MG63 (cell line): ENCODE data around the gene GPC6. TPM values are rescaled to one million over a fixed set of nuclear protein-coding genes. Genes with fewer than 3 reads are reported as not detected.

Experiments
- DNase-seq: peaks from one replicate; pipeline ENCODE4 v3.0.0-alpha.2; 2020
- H3K27me3 ChIP-seq: fragments of 250-450 bp; sonication (Bioruptor Pico); 2 replicates; pipeline ENCODE4 v1.5.1; 2020; ENCODE audit warnings: mild to moderate bottlenecking, moderate library complexity
- H3K36me3 ChIP-seq: fragments of 250-450 bp; sonication (Bioruptor Pico); 2 replicates; pipeline ENCODE4 v1.5.1; 2020; ENCODE audit warnings: mild to moderate bottlenecking, moderate library complexity
- H3K4me3 ChIP-seq: fragments of 250-450 bp; sonication (Bioruptor Pico); 2 replicates; pipeline ENCODE4 v1.5.1; 2020; ENCODE audit warnings: mild to moderate bottlenecking, moderate library complexity
- H3K9me3 ChIP-seq: fragments of 250-450 bp; sonication (Bioruptor Pico); 2 replicates; pipeline ENCODE4 v1.5.1; 2020; ENCODE audit warnings: mild to moderate bottlenecking, moderate library complexity
- total RNA-seq: library from RNA; depleted of rRNA; stranded (reverse); fragments of >200 nt; shearing (Covaris generic); gene quantifications from 2 replicates; pipeline ENCODE4 v1.2.3, GENCODE V29; 2014; ENCODE audit warnings: low replicate concordance

The GPC6 gene
- total RNA-seq, 1 experiment from 2014 or later: 4.1 TPM

DNA sequence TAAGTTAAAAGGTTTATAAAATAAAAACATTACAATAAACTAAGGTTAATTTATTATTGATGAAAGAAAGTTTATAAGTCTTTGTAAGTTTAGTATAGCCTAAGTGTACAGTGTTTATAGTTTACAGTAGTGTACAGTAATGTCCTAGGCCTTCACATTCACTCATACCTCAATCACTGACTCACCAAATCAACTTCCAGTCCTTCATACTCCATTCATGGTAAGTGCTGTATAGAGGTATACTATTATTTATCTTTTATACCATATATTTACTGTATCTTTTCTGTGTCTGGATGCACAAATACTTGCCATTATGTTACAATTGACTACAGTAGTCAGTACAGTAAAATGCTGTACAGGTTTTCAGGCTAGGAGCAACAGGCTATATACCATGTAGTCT, 490.0 kb downstream of the GPC6 start:
- H3K9me3 ChIP-seq: peaks cover 7% of the 10 kb centered on the region; the same call in 1 of the 2 replicates
- no peak overlapping the region for H3K4me3 ChIP-seq
- no peaks in the 10 kb centered on the region for H3K27me3 ChIP-seq
- DNase-seq: no peak
- H3K36me3 ChIP-seq: no peaks in the 10 kb centered on the region

DNA sequence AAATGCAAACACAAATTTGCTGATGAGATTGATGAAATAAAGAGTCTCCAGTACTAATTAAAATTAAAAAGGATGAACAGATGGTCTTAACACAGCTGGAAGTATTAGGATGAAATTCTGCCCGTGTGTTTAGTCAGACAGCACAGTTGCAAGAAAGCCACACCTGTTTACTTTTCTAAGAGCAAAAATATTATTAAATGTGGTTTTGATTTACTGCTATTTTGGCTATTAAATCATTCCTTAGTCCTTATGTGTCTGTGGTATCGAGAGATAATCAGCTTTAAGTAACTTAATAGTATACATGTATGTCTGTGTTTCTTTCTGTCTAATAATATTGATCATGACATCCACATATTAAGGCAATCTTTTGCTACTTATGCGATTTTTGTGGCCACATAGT, 494.9 kb downstream of the GPC6 start:
- no peak for DNase-seq
- Histone ChIP-seq H3K9me3 (no peaks in the 10 kb centered on the region), H3K4me3 (no peak overlapping the region), H3K27me3 (no peaks in the 10 kb centered on the region), H3K36me3 (no peaks in the 10 kb centered on the region)

DNA sequence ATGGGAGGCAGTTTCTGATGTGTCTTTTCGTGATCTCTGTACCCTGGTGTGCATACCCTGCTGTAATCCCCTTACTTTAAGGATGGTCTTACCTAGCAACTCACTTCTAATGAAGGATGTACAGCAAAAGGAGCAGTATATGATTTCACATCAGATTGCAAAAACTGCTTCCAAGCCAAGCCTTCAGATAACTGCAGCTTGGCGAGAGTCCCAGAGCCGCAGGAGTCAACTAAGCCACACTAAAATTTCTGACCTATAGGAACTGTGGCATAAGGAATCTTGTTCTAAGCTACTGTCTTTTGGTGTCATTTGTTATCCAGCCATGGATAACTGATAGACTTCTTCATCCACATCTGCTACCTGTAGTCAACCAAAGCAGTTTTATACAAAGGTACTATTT, 496.7 kb downstream of the GPC6 start:
- peak; percentile 22 for DNase-seq
- no peaks in the 10 kb centered on the region for H3K9me3 ChIP-seq
- no peaks in the 10 kb centered on the region for H3K36me3 ChIP-seq
- H3K27me3 ChIP-seq: no peaks in the 10 kb centered on the region
- H3K4me3 ChIP-seq: no peak overlapping the region

DNA sequence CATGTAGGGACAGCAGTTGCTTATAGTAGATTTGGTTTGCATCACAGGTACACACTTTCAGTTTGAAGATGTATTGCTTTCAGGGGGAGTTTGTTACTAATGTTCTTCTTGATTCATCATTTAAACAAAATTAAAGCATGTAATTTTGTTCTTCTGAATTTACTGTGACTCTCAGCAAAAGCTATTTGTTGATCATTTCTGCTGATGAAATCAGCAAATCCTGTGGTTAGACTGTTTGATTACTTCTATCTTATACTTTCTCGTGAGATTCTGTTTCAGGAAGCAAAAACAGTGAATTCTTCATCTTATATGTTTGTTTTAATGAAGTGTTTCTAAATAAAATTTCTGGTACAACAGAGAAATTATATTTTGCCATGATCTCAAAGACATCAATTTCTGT, 497.6 kb downstream of the GPC6 start:
- H3K9me3 ChIP-seq: 0 out of 2 replicates have a peak, but pooled peaks cover 3% of the 10 kb centered on the region

DNA sequence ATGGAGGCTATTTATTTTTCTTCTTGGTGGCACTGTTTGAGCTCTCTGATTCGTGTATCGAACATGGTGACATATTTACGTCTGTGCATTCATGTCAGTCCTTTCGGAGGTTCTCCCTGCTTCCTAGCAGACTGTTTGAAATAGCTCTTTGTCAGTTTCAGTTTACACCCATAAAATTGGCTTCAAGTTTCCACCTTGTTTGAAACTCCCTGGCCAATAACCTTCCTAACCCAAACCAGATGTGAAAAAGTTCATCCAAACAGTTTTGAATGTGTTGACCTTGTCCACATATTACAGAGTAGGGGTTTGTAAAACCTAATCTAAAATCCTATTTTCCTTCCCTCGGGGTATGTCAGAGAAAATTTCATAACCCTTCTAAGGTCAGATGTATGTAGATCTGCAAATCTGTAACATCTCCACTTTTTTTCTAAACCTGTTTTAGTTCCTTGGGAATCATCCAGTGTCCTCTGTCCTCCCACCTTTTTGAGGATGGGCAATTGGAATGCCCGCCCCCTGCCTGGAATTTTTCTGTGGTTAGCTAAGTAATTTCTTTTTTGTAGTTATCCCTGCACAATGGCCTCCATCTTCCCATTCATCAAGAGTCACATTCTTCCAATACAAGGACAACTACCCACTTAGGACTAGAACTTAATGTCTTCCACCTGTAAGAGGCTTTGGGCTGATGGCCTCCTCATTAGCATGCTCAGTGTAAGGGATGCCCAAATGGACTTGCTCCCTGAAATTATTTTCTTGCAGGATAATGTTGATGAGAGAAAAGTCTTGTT, 499.8 kb downstream of the GPC6 start:
- Histone ChIP-seq H3K36me3 (no peaks in the 10 kb centered on the region), H3K4me3 (no peak overlapping the region), H3K9me3 (0 out of 2 replicates have a peak, but pooled peaks cover 4% of the 10 kb centered on the region), H3K27me3 (no peaks in the 10 kb centered on the region)
- no peak for DNase-seq

More for the DNA sequence above, 497.6 kb downstream of the GPC6 start:
- Histone ChIP-seq H3K4me3 (no peak overlapping the region), H3K27me3 (no peaks in the 10 kb centered on the region), H3K36me3 (no peaks in the 10 kb centered on the region)
- no peak for DNase-seq

DNA sequence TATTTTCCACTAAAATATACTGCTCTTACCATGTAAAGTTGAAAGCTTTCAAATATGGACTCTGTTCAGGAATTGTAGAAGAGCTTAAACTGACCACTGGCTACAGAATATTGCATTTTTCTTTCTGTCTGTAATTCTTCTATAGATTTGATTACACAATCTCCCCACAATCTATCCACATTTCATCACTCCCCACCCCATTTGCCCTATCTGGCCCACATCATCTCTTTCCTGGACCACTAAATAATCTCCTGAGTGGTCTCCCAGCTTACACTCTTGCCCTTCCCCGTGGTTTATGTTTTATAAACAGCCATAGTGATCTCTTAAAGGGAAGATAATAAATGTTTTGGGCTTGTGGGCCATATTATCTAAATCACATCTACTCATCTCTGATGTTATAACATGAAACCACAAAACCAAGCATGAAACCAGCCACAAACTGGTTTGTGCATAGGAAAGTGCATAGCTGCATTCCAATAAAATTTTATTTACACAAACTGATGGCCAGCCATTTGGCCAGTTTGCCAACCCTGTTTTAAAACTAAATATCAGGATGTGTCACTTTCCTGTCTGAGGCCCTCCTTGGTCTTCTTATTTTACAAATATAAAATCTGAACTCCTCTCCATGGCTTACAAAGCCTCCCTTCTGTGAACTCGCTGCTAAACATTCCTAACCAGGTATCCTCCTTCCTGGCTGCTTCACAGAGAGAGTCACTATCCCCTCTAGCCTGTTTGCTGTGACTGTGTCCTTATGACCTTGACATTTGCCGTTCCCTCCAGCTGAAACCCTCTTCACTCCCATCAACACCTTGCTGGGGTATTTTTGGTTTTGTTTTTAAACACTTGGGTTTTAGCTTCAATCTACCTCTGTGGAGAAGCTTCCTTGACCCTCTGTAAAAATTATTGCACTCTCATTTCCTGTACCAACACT, 500.9 kb downstream of the GPC6 start:
- Histone ChIP-seq H3K9me3 (0 out of 2 replicates have a peak, but pooled peaks cover 4% of the 10 kb centered on the region), H3K36me3 (no peaks in the 10 kb centered on the region), H3K27me3 (no peaks in the 10 kb centered on the region), H3K4me3 (no peak overlapping the region)
- peak; percentile 60 for DNase-seq

DNA sequence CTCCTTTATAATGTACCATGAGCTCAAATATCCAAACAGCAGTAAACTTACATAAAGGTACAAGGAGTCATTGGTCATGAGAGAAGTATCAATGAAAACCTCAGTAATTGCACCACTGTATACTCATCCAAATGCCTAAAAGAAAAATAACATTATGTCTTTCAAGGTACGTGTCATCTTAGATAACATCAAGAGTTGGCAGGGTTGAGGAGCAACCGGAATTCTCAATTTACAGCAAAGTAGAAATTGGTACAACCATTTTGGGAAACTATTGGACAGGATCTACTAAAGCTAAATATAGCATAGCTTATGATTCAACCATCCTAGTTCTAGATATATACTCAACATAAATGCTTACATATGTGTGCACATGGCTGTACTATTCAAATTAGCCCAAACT, 502.8 kb downstream of the GPC6 start:
- Histone ChIP-seq H3K27me3 (no peaks in the 10 kb centered on the region), H3K36me3 (no peaks in the 10 kb centered on the region), H3K4me3 (no peak overlapping the region), H3K9me3 (0 out of 2 replicates have a peak, but pooled peaks cover 4% of the 10 kb centered on the region)
- DNase-seq: no peak

DNA sequence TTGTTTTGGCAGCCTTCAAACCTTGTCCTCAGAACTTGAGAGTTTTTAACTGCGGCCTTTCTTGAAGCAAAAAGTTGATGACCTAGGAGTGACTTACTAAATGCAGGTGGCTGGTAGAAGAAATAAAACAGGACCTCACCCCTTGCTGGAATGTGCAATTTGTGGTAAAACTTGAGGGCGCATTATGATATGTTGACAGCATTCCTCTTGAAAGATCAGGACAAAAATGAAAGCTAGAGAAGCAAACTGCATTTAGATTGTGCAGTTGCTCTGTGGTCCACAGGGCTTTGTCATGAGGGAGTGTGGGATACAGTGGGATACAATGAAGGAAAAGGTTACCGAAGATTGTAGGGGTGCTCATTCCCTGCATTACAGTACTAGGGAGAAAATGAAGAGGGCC, 504.2 kb downstream of the GPC6 start:
- H3K36me3 ChIP-seq: no peaks in the 10 kb centered on the region
- no peak for DNase-seq
- H3K4me3 ChIP-seq: no peak overlapping the region
- H3K9me3 ChIP-seq: 0 out of 2 replicates have a peak, but pooled peaks cover 4% of the 10 kb centered on the region
- H3K27me3 ChIP-seq: no peaks in the 10 kb centered on the region

DNA sequence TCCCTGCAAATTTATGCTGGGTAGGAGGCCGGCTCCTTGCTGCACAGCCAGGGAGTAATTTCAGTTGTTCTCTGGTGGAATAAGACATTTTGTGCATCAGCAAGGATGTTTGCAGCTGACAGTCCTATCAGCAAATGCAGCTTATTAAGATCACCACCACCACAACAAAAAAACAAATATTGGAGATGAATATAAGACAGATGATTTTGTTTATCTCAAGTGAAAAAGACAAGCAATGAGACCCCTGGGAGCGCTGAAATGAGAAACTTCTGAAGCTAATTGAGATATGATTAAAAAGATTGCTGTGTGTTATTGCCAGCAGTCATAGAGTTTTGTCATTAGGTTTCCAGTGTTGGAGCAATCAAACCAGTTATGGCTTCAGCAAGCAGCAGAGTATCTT, 505.6 kb downstream of the GPC6 start:
- Histone ChIP-seq H3K27me3 (no peaks in the 10 kb centered on the region), H3K4me3 (no peak overlapping the region)
- no peak for DNase-seq

DNA sequence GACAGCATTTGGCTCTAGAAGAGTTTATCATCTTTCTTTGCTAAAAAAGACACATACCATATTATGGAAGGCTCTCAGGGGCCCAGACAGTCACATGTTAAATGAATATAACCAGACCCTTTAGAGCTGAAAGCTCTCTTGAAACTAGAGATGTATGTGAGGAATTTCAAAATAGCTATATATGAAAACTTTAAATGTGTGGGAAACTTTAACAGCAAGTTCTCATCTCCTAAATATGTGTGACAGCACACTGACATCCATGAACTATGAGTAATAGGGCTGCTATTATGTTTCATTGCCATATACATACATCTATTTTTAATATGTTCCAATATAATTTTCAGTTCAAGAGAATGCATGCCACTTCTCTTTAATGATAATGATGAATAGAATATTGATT, 509.5 kb downstream of the GPC6 start:
- DNase-seq: no peak

More for the DNA sequence above, 505.6 kb downstream of the GPC6 start:
- no peaks in the 10 kb centered on the region for H3K36me3 ChIP-seq
- H3K9me3 ChIP-seq: 0 out of 2 replicates have a peak, but pooled peaks cover 4% of the 10 kb centered on the region

DNA sequence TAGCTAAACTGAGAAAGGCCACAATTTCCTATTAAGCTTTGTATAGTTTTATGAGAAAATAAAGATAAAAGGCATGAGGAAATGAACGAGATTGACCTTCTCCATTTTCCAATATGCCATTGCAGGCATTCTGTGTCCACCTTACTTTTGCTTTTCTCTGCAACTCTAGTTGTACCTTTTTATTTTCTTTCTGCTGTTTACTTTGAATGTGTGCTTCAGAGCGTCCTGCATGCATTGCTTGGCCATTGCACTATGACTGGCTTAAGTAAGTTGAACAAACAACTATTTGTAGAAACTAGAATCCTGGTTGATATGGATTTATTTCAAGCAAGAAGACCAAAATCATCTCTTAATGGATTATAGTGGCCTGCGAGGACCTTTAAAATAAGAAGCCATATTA, 510.3 kb downstream of the GPC6 start:
- H3K4me3 ChIP-seq: no peak overlapping the region
- no peaks in the 10 kb centered on the region for H3K9me3 ChIP-seq
- no peaks in the 10 kb centered on the region for H3K27me3 ChIP-seq
- DNase-seq: no peak
- no peaks in the 10 kb centered on the region for H3K36me3 ChIP-seq

More for the DNA sequence above, 509.5 kb downstream of the GPC6 start:
- Histone ChIP-seq H3K4me3 (no peak overlapping the region), H3K27me3 (no peaks in the 10 kb centered on the region), H3K36me3 (no peaks in the 10 kb centered on the region), H3K9me3 (no peaks in the 10 kb centered on the region)

DNA sequence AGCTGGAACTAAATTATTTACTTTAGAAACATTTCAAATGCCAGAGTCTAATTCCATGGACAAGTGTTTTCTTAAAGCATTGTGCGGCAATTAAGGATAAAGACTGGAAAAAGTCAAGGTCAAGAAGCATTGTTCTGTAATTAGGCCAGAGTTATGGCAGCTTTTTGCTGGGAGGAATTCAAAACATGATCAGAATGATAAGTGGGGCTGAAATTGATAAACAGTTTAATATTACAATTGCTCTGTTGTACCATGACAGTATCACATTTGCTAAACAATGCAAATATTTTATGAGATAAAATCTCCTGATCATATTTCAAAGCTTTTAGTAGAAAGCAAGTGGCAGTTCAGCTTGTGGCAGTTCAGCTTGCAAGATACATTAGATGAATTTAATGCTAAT, 513.7 kb downstream of the GPC6 start:
- Histone ChIP-seq H3K27me3 (no peaks in the 10 kb centered on the region), H3K4me3 (no peak overlapping the region), H3K9me3 (no peaks in the 10 kb centered on the region), H3K36me3 (no peaks in the 10 kb centered on the region)
- DNase-seq: no peak

DNA sequence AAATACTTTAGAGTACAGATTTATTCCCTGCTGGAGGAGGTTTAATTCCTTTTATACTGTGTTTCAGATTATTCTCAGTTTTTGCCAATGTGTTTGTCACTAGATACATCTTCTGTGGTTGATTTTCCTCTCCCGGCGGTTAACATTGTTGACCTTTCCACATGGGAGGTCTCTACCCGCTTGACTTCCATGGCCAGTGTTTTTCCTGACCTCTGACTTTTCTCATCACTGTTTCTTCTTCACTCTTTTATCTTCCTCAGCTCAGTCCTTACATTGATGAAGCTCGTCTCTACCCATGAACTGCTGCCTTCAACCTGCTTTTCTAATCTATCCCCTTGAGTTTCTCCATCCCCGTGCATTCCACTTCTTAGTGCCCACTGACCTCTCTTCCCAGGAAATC, 517.4 kb downstream of the GPC6 start:
- no peaks in the 10 kb centered on the region; the same call in 1 of the 2 replicates for H3K9me3 ChIP-seq
- H3K4me3 ChIP-seq: no peak overlapping the region
- no peak for DNase-seq
- H3K36me3 ChIP-seq: no peaks in the 10 kb centered on the region
- H3K27me3 ChIP-seq: no peaks in the 10 kb centered on the region

DNA sequence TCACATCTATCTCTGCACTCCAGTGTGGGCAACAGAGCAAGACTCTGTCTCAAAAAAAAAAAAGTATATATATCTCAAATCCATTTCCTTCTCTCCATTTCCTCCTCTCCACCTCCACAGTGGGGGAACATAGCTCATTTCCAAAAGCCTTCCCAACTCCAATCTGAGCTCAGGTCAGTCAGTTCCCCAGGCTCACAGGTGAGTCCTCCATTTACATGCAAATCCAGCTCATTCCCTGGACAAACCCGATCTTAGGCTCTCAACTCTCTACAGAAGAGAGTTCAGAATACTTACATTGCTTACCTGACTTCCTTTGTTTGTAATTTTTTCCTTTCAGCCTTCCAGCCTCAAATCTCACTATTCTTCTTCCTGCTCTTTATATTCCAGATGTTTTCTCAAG, 518.3 kb downstream of the GPC6 start:
- Histone ChIP-seq H3K27me3 (no peaks in the 10 kb centered on the region), H3K4me3 (no peak overlapping the region), H3K9me3 (no peaks in the 10 kb centered on the region; the same call in 1 of the 2 replicates), H3K36me3 (no peaks in the 10 kb centered on the region)
- no peak for DNase-seq

DNA sequence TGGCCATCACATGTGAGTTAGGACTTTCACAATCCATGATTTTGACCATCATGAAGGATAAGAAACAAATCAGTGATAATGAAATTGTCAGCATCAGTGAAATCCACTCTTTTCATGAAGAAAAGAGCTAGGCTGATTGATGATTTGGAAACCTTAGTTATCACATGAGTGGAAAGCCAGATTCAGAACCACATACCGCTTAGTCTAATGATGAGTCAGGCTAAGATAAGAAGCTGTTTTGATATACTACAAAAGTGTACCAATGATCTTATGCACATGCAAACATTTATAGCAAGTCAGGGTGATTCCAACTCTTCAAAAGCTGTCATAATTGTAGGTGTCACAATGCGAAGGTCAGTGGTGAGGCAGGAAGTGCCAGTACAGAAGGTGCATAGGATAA, 519.3 kb downstream of the GPC6 start:
- Histone ChIP-seq H3K36me3 (no peaks in the 10 kb centered on the region), H3K9me3 (no peaks in the 10 kb centered on the region; the same call in 1 of the 2 replicates), H3K4me3 (no peak overlapping the region), H3K27me3 (no peaks in the 10 kb centered on the region)
- no peak for DNase-seq

DNA sequence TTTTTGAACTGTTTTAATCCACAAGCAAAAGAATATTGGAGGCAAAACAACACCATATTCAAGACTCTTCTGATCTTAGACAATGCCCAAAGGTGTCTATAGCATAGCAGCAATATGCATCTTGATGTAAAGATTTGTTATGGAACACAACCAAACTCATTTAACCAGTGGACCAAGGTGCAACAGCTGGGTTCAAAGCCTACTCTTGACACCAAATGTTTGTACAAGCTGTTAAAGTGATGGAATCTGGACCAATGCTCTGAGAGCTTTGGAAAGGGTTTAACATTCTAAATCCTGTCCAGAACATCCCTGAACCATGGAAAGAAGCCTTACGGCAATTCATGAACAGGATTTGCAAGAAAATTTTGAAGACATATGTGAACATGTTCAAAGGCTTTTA, 520.0 kb downstream of the GPC6 start:
- Histone ChIP-seq H3K4me3 (no peak overlapping the region), H3K36me3 (no peaks in the 10 kb centered on the region), H3K9me3 (no peaks in the 10 kb centered on the region; the same call in 1 of the 2 replicates), H3K27me3 (no peaks in the 10 kb centered on the region)
- DNase-seq: no peak

DNA sequence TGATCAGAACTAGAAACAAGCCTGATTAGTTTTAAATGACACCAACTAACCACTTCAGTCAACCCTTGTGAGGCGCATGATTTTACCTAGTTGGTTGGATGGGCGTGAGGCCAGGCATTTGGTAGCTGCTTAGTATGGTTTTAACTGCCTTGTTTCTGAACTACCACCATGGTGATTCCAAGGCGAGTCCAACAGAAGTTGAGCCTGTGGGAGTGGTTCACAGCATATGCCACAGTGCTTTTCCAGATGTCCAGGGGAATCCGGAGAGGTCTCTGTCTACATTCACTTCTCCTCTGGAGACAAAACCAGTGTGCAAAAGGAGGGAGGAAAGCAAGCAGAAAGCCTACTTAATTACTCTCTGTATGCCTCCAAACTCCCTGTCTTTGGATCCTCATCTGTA, 524.1 kb downstream of the GPC6 start:
- no peaks in the 10 kb centered on the region for H3K36me3 ChIP-seq
- DNase-seq: no peak
- H3K9me3 ChIP-seq: no peaks in the 10 kb centered on the region; the same call in 1 of the 2 replicates
- H3K4me3 ChIP-seq: no peak overlapping the region
- H3K27me3 ChIP-seq: no peaks in the 10 kb centered on the region
